SH-SY5Y (cell line): ENCODE results near the gene THEMIS2.

Source experiments
- GATA2 ChIP-seq: IDR thresholded peaks from 2 replicates; pipeline ENCODE4 v1.6.1; 2011; ENCODE audit warnings: mild to moderate bottlenecking, low read depth, low read length
- GATA3 ChIP-seq: IDR thresholded peaks from 2 replicates; pipeline ENCODE4 v1.6.1; 2011; ENCODE audit warnings: low read depth, mild to moderate bottlenecking, low read length, moderate library complexity

Gene THEMIS2

DNA sequence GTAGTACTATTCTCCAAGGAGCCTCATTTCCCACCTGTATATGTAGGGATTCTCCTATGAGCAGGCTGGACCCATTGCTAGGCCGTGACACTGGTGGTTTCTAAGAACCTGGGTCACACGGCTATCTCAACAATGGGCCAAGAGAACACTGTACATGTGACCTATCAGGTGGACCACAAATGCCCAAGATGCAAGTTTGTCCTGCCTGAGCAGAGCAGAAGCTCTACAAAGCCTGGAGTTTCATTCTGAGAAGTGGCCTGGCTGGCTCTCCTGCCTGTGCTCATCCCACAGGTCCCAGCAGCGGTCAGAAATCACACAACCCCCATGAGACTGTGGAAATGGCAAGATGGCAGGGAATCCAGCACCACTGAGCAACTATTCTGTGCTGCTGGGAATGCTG is 17.2 kb downstream of the THEMIS2 start:
- no peak for TF ChIP-seq GATA2
- TF ChIP-seq GATA3: no peak

DNA sequence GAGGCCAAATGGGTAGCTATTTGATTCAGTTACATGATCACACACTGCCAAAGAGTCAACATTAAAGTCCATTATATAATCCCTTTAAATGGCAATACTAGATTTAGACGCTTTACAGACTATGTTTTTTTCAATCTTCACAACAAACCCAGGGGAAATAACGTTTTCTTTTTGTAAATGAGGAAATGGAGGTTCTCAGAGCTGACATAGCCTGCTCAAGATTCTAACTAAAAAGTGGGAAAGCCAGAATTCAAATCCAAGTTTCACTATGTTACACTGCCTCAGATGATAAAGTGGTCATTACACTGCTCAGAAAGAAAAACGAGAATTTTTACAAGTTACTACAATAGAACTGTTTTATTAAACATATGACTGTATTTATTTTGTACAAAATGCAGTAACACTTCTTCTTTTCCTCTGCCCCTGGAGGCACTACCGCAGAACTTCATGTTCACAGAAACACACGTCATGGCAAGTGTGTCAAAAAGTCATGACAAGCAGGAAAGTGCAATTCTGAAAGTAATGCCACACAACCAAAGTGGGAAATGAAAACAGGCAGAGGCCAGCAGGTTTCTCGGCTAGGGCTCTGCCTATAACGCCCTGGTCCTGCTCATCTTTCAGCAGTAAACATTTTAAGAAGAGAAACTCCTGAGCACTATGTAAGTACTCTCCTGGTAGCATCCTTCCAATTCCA is 19.0 kb downstream of the THEMIS2 start:
- TF ChIP-seq GATA2 (no peak), GATA3 (no peak)

DNA sequence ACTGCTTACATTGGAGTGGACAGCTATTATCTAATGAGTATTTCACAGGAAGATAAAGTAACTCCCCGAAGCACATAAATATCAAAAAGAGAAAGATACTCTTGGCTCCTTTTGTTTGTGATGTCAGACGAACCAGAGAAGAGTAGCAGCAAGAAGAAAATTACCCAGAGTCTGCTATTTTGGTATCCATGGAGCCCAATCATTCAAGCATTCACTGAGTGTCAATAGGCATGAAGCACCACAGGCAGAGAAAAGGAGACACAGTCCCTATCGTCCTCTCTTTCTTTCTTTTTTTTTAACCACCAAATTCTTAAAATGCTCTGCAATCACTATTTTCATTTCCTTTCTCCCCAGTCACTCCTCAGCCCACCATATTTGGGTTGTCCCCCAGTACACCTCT is 22.2 kb downstream of the THEMIS2 start:
- TF ChIP-seq GATA3 (no peak), GATA2 (no peak)

DNA sequence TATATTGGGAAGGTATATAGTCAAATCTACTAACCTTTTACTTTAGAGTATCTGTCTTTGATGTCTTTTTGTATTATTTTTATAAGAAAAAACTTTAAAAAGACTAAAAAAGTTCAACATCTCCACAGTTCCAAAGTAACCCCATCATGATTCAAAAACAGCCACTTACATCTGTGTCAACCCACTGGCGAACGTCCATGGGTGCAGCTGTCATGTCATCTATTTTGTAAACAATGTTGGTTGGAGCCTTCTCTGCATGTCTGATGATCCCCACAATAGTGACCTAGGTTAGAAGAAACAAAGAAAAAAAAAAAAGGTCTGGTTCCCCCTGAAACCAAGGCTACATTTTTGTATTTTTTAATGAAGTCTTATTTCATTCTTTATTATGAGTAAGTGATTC is 34.4 kb downstream of the THEMIS2 start:
- TF ChIP-seq GATA2 (no peak), GATA3 (no peak)

DNA sequence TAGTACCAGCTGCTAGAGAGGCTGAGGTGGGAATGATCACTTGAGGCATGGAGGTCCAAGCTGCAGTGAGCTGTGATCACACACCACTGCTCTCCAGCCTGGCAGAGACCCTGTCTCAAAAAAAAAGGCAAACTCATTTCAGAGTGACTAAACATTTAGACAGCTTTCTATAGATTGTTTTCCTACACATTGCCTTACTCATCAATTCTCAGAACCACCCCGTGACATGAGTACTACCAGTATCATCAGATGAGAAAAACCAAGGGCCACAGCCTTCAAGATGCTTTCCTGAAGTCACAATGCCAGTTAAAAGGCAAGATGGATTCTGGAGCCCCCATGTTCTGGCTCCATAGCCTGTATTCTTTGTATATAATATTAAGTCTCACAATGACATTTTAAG is 40.1 kb downstream of the THEMIS2 start:
- TF ChIP-seq GATA3 (no peak), GATA2 (no peak)

DNA sequence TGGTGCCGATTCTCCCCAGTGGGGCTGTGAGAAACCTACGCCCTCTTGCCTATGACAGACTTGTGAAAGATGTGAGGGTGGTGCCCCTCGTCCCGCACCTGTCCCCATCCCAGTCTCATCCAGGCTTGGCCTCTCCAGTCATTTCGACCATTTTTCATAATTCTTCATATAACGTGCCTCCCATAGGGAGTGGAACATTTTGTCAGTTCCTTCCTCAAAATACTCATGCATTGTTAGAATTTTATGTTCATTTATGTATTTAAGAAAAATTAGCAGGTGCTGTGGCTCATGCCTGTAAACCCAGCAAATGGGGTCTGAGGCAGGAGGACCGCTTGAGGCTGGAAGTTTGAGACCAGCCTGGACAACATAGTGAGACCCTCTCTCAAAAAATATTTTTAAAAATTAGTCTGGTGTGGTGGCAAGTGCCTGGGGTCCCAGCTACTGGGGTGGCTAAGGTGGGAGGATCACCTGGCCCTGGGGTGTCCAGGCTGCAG is 42.8 kb downstream of the THEMIS2 start:
- TF ChIP-seq GATA2 (no peak), GATA3 (no peak)

DNA sequence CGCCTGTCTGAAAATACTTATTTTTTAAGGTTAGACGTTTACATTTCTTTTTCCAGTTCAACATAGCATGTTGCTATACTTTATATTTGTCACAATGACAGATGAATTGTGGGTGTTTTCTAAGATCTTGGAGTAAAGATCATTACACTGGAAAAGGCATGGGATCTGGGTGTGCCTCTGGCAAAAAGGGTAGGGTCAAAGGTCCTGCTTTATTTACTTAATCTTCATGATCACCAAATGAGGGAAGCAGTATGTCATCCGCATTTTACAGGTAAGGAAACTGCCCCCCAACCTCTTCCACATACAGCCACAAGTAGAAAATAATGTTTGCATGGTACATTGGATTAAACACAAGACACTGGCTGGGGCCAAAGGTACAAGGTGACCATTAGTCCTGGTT is 49.9 kb downstream of the THEMIS2 start:
- TF ChIP-seq GATA2 (no peak), GATA3 (no peak)

DNA sequence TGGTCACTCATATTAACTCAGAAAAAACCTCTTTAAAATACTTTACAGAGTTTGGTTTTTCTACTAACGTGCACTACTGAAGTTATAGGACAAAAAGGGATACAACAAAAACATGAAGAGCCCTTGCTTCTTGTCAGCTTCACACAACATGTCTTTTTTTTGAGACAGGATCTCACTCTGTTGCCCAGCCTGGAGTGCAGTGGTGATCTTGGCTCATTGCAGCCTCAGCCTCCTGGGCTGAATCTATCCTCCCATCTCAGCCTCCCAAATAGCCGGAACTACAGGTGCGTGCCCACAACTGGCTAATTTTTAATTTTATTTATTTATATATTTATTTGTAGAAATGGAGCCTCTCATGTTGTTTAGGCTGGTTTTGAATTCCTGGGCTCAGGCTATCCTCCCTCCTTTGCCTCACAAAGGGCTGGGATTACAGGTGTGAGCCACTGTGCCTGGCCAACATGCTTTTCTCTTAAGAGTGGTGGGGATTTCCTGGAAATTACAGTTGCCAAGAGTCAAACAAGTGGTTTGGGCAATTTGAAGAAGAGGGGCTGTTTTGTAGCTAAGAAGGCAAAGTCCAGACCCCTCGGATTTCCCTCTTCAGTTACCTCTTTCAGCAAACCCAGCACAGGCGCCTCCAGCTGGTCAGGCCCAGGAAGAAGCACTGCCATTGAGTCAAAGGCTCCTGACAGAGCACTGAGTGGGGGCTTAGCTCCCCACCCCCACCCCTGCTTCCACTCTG is 56.0 kb downstream of the THEMIS2 start:
- TF ChIP-seq GATA3: no peak
- TF ChIP-seq GATA2: no peak

DNA sequence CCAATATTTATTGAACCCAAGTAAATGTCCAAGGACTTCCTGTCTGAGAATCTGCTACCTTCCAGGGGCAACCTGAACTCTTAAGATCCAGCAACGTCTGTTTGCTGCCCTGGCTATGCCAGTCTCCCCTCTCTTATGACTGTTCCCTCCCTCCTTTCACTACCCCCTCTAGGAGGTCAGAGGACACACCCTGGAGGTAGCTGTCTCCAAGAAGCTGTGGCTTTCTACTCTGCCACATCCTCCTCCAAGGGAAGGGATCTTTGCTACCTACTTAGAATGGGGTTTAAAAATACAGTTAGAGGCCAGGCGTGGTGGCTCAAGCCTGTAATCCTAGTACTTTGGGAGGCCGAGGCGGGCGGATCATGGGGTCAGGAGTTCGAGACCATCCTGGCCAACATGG is 58.8 kb downstream of the THEMIS2 start:
- no peak for TF ChIP-seq GATA2

DNA sequence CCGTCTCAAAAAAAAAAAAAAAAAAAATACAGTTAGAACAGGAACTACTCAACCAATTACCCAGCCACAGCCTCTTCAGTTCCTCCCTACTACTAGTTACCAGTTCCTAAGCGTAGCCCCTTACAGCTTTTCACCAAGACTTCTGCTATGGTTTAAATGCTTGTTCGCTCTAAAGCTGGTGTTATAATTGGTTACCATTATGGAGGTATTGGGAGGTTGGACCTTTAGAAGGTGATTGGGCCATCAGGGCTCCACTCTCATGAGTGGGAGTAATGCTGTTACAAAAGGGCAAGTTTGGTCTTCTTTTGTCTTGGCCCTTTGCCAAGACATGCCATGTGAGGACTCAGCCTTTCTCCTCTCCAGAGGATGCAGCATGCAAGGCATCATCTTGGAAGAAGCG is 59.4 kb downstream of the THEMIS2 start:
- TF ChIP-seq GATA3: no peak
- no peak for TF ChIP-seq GATA2

DNA sequence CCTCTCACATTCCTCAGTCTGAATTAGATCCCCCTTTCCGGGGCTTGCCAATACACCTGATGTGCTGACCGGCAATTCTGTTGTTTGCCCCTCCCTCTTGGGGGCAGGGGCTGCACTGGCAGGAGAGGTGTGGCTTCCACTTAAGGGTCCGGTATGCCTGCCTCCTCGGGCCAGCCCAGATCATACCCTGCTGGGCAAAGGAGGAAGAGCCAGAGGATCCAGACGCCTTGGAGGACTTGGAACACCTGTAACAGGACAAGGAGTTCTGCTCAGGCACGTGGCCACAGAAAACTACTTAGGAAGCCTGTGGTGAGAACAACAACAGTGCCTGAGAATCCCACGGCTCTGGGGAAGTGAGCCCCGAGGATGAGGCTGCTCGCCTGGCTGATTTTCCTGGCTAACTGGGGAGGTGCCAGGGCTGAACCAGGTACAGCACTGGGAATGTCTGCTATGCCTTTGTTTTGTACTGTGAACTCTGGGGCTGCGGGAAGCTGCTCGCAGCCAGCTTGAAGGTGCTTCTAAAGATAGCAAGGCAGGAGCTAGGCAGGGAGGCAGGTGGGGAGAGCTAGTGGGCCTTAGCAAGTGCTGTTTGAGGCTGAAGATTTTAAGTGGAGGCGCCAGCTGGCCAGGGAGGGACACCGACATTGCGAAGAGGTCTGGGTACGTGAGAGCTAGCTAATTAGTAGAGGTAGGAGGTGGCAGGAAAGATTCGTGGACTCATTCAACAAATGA is 62.6 kb downstream of the THEMIS2 start, which contains the start of gene SMPDL3B:
Gene SMPDL3B (plus strand): TSS at position 183 of the 732 bp plus-strand sequence. CDS start 184 bp downstream, at position 367.
- TF ChIP-seq GATA2 (no peak), GATA3 (no peak)

DNA sequence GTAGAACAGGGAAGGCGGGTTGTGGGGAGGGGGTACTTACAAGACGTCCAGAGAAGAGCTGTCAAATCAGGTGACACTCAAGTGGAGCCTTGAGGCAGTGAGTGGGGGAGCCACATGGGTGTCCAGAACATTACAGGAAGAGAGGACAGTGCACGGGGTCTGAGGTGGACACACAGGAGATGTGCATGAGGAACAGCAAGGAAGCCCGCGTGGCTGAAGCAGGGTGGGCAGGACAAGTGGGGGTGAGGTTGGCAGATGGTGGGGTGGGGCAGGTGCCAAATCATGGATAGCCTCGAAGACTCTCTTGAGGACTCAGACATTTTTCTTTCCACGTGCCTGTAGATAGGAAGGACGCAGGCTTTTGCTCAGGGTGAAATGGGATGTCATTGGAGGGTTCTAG is 63.4 kb downstream of the THEMIS2 start:
- TF ChIP-seq GATA3: no peak
- no peak for TF ChIP-seq GATA2
